DMS153 (cell line): ENCODE measurements around the gene LUC7L.
A peak's percentile ranks its signal among the peaks of the same experiment; 100 is the strongest.
"Not testable (repeated sequence)": the region's sequence is repeated elsewhere in the genome, so short reads cannot be mapped to it uniquely, and the experiment has no call there.

Source experiments
- DNase-seq: peaks from one replicate; lab custom pipeline; 2025; lab: John Stamatoyannopoulos, UW

Gene LUC7L, protein sequence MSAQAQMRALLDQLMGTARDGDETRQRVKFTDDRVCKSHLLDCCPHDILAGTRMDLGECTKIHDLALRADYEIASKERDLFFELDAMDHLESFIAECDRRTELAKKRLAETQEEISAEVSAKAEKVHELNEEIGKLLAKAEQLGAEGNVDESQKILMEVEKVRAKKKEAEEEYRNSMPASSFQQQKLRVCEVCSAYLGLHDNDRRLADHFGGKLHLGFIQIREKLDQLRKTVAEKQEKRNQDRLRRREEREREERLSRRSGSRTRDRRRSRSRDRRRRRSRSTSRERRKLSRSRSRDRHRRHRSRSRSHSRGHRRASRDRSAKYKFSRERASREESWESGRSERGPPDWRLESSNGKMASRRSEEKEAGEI

DNA sequence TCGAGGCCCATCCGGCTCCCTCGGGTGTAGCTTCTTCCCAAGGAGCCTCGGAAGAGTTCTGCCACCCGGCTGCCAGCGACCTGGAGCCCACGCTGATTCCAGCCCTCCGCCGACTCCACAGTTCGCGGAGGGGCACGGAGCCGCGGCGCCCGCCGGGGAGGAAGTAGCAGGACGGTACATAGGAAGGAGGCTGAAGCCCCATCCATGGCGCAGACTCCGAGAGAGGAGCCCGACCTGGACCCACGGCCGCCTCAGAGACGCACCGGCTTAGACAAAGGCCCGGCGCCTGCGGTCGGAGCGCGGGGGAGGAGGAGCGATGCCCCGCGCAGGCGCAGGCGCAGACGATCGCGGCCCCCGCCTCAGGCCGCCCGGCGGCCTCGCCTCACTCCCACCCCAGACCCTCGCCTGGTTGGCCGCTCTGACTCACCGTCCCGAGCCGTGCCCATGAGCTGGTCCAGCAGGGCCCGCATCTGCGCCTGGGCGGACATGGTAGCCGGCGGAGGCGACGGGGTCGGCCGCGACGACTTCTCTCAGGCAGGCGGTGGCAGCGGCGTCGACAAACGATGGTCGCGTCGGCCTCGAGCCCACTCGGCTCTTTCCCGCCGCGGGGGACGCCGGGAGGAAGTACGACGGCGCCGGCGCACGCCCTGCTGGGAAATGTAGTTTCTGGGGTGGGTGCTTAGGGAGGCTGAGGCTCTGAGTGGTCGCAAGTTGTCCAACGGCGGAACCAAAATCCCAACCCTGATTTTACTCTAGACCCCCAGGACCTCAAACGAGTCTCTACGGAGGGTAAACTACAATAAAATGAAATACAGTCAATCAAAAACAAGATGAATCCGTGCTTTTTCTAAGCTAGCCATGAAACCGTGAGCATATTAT, at the start of gene LUC7L:
LUC7L (minus strand) TSS at position 598 of the 879 bp plus-strand sequence; CDS start at position 488, 110 bp downstream.
- DNase-seq = peak; percentile 67

DNA sequence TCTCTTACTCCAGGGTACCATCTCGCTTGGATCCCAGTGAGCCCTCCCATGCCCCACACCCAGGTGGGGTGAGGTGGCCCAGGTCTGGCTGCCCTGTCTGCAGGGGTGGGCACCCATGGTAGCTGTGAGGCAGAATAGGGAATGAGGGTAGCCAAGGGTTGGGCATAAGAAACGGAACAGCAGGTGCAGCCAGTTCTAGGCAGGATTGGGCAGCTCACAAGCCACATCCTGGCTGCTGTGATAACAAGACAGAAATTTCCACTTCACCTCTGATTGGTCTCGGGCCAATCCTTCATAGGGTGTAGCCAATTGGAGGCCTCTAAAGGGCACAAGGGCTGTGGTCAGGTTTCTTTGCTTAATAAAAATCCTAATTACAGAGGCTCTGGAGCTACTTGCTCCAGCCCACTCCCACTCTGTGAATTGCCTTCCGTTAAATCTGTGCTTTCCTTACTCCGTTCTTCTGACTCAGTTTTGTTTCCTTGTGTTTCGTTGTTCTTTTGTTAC, 49.7 kb upstream of the LUC7L start:
- peak; percentile 72 for DNase-seq

DNA sequence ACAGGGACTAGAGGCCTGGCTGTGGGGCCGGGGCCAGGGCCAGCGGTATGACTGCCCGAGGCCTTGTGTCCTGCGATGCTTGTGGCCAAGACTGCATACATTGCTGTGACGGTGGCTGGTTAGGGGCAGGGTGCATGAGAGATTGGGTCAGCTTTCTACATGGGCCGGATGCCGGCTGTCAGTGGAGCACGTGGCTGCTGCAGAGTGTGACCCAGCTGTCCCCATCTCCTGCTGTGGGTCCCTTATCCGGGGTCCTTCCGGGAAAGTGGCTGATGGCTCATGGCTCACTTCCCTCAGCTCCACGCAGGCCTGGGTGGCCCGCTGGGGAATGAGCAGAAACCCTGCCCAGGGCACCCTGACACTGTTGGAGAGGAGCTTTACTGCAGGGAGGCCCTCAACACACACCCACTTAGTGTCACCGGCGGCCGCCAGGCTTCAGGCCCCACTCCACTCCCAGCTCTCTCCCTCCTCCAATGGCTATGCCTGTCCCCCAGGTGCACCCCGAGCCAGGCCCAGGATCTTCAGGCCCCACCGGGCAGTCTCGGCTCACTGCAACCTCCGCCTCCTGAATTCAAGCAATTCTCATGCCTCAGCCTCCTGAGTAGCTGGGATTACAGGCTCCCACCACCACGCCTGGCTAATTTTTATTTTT, 47.3 kb upstream of the LUC7L start:
- no peak for DNase-seq

DNA sequence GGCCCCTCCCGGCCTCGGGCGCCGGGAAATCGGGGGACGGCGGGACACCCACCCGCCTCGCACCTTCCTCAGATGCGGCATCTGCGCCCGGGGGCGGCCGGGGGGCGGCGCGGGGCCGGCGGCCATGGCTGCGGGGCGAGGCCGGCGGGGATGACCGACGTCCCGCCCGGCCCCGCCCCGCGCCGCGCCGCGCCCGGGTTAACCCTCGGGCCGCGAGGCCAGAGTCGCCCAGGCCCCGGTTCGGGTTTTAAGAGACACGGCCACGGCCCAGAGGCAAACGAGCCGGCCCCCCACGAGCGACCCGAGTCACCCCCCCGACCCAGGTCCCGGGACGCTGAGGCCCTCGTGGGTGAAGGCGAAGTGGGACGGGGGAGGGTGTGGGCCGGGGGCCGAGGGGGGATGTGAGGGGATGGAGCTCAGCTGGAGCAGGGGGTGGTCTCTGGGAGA, 46.6 kb upstream of the LUC7L start, which contains the start of gene RGS11:
RGS11 (minus strand) TSS at position 159 of the 447 bp plus-strand sequence; CDS start at position 126, 33 bp downstream.
- no peak for DNase-seq

DNA sequence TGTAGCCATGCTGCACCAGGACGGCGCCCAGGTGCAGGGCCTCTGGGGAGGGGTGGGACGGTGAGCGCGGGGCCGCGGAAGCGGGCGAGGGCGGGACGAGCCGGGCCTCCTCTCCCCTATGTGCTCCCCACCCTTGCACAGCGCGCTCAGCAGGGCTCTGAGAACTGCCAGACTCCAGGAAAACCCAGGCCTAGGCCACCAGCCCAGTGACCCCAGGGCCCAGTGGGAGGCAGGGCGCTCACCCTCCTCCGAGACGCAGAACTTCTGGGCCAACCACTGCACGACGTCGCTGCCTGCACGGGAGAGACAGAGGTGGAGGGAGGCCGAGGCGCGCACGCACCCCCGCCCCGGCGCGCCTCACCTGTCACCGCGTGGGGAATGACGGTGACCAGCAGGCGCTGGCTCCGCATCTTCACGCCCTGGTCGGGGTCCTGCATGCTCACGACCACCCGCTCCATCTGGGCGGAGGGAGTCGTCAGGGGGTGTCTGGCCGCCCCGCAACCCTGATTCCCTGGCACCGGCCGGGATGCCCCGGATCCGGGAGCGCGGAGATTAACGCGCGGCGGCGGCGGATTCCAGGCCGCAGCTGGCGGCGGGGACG, 45.9 kb upstream of the LUC7L start:
- DNase-seq = no peak

DNA sequence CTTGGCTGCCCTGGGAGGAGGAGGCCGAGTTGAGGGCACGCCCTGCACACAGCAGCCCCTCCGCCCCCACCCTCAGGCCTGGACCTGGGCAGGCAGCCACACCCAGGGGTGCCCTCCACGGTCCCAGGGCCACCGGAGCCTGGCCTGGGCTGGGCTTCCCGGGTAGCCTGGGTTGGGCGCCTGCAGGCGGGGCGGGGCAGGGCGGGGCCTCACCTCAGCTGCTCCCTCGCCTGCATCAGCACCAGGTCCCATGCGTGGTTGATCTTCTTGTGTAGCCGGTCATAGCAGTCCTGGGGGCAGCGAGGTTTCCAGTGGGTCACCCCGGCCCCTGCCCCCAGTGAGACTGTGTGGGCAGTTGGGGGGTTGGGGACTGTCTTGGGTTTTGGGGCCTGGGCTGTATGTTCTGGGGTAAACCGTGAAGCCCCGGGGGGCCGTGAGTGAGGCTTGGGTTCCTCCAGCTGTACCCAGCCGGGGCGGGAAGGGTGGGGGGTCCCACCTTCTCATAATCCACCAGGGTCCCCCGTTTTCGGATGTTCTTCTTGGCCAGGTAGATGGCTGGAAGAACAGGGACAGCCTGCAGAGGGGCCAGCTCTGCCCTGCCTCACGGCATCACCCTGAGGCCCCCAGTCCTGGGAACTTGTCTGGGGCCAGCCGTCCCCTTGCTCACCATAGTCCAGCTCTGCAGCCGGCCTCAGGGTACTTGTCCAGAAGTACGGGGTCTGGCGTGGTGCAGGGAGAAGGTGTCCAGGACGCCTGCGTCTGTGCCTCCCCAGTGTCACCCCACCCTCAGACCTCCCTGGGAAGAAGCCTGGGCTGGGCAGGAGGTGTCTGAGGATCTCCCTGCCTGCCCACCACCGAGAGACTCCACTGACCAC, 44.5 kb upstream of the LUC7L start:
- DNase-seq = no peak

DNA sequence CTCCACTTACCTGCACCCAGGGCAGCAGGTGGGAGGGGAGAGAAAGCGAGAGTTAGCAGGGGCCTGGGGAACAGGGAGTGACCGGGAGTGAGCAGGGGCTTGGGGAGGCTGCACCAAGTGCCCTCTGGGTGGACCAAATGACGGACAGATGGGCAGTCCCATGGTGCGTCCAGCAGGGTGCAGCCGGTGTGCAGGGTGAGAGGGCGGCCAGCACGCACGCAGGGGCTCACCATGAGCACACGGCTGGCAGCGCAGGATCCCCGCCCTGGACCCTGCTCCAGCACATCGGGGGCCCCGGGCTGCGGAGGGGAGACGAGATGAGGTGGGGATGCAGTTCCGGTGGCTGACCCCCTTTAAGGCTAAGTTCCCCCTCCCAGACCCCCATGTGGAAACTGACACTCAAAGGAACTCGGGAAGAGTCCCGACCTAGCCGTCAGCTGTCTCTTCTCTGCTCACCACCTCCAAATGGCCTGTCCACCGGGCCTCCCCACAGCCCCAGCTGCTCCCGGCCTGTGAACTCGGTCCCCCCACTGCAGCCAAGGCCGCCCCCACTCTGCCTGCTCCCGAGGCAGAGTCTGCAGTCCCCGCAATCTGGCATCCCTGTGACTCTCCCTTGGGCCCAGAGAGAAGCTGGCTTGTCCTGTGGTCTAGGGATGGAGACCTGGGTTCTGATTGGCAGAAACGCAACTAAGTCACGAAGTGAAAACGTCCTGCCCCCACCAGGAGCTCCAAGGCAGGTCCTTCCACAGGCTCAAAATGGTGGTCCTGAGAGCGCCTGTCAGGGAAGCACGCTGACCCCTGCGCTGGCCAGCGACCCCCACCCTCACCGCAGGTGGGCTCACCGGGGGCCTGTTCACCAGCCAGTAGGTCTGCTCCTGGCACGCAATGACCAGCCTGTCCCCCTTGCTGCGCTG, 43.6 kb upstream of the LUC7L start:
- DNase-seq = no peak

DNA sequence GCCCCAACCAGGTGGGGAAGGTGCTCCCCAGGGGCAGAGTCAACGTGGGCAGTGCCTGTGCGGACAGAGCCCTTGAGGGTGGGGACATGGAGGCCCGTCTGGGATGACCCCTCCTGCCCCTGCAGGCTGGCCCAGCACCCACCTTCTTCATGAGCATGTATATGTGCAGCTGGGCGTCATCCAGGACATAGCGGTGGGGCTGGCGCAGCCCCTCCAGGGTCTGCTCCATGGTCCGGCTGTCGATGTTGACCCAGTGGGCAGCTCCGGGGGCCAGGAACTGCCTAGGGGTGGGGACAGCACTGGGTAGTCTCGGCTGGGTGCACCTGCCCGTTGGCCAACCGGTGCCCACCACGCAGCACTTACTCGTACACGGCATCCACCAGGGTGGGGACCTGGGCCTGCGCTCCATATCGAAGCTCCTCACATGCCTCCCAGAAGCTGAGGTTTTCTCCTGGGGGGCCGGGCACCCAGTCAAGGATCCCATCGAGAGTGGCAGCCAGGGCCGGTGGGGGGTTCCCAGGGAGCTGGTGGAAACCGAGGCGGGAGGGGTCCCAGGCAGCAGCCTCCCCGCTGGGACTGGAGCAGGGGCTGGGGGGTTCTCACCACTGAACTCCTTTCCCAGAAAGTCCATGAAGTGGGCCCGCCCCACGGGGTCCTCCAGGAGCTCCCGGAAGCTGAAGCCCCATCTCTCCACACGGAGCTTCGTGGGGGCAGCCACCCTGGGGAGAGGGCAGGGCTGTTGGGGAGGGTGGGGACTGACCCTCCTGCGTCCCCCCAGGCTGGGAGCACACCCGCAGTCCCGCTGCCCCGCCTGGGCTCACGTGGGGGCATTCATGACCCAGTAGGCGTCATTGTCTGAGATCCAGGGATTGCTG, 41.4 kb upstream of the LUC7L start:
- DNase-seq = no peak

DNA sequence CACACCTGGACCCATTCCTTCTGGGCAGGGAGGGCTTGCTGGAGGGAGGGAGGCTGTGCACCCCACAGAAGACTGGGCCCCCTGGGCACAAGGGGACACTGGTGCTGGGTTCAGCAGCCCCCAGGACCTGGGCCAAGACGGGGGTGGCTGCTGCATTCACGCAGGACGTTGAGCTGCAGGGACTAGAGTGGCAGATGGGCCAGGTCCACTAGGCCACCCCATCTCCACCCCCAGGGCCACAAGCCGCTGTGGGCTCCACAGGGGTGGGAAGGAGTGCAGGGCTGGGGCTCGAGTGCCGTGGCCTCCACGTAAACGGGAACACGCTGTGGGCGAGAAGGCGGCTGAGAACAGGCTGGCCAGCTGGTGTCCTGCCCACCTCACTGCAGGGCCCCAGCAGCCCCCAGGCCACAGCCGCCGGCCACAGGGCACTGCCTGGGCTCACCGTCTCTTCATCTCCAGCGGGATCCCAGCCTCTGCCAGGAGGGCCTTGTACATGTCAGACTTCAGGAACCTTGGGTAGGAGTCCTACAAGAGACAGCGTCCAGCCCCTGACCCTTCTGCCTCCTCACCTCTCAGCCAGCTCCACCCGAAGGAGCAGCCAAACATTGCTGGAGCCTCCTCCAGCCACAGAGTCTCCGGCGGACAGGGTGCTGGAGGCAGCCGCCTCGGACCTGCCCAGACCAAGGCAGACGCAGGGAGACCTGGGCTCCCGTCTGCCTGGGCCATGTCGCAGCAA, 40.0 kb upstream of the LUC7L start:
- DNase-seq = no peak

DNA sequence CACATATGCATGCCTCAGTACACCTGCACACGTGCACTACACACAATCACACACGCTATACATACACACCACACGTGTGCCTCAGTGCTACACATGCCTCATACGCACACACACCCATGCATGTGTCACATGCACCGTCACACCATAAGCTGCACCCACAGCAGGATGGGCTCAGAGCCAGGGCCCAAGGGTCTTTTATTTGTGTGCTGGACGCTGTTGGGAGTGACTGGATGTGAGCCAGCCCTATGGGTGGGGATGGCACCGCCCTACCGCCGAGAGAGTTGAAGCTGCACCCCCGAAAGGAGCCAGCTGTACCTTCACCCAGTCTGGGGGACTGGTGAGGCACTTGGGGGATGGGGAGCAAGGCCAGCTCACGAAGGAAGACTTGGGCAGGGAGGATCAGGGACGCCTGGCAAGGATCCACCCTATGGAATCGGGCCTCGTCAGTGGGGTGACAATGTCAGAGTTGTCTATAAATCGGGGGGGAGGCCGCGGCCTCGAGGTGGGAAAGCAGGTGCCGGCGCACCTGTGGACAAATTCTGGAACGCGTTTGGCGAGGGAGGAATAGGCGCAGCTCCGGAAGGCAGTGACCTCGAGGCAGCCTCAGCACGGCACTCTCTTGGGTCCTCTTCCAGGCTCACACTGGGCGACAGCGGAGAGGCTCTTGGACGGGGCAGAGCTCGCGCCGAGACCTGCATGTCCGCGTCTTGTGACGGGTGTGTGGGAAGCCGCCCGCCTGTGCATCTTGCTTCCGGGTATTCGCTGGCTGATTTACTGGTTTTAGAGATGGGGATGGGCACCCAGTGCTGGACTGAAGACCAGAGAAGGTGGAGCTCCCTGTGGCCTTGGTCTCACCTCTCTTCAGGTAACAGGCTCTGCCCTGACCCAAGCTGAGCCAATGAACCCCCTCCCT, 39.1 kb upstream of the LUC7L start:
- peak; percentile 9 for DNase-seq

DNA sequence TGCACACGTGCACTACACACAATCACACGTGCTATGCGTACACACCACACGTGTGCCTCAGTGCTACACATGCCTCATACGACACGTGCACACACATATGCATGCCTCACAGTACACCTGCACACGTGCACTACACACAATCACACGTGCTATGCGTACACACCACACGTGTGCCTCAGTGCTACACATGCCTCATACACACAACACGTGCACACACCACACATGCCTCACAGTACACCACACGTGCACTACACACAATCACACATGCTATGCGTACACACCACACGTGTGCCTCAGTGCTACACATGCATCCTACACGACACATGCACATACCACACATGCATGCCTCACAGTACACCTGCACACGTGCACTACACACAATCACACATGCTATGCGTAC, 38.3 kb upstream of the LUC7L start:
- DNase-seq = not testable (repeated sequence)

DNA sequence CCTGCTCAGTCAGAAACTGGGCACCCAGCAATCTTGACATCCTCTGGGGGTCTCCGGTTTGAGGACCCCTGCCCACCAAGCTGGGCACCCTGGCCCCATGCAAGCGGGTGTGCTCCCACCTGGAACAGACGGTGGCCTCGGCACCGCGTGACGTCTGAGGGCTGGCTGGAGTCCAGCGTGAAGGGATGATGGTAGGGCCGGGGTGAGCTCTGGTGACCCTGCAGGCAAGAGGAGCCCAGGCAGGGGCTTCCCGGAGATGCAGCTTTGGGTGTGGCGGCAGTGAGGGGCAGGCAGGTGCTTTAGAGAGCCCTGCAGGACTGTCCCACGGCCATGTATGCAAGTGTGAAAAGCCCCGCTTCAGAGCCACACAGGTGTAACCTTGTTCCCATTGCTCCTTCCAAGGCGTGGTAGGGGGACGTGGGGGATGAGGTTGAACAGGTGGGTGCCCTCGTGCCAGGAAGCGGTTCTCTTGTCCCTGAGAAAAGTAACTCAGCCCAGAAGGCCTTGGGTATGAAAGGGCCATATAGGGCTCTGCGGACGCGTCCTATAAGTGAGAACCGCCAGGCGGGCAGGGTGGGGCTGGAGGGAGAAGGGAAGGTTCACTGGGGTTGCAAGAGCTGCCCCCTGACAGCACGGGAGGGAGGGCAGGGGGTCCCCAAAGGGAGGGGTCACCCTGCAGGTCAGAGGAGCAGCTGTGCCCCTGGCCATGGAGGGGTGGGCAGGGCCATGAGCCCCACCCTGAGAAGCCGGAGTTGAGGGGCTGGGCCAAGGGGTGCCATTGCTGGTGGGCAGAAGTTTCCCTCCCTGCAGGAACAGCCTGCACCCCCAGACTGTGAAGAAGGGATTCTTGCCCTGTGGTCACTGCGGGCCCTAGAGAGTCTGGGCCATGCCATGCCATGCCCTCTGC, 37.3 kb upstream of the LUC7L start:
- no peak for DNase-seq

DNA sequence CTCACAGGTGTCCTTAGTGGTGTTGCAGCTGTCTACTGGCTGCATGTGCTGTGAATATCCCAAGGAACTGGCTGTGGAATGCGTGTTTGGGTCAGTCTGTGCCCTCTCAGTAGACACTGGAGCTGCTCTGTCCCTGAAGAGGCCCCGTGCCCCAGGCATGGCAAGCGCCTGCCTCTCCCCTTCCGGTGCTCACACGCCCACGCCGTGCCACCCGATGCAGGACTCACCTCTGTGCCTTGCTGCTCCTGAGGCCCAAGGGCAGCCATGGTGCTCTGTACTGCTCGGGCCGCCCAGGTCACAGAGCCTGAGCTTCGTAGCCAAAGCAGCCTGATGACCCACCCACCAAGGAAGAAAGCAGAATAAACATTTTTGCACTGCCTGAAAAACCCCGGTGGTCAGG, 36.5 kb upstream of the LUC7L start:
- DNase-seq = no peak

DNA sequence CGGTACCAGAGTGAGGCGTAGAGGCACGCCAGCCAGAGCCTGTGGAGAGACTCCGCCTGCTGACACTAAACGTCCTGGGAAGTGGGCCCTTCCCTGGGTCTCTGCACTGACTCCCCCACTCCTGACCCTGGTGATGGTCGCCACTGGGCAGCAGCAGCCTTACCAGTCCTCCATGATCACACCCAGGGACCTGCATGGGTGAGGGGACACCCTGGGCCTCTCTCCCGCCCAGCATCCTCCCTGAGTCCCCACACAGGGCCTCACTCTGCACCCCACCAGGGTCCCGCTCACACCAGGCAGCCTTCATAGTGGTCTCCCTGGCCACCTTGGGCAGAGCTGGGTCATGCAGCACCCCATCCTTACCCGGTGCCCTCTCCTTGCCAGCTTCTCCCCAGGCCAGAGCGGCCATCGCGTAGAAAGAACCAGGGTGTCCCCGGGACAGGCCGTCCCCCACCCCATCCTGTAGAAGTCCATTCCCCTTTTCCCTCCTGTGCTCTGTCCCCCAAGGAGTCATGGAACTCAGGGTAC, 35.8 kb upstream of the LUC7L start:
- DNase-seq = no peak

DNA sequence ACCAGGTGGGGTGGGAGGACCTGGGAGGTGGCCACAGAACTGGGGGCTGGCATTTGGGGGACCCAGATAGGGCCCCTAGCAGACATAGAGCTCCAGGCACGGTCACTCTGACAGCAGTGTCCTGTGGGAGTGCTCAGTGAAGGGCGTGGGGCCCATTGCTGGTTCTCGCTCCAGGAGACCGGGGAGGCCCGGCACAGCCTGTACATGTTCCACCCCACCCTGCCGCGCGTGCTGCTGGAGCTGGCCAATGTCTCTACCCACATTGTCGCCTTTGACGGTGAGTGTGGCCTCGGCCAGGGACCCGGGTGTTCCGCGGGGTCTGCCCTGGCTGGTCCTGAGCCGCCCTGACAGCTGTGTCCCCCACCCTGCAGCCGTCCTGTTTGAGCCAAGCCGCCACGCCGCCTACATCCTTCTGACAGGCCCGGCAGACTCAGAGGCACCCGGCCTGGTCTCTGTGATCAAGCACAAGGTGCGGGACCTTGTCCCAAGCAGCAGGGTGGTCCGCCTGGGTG, 35.2 kb upstream of the LUC7L start:
- DNase-seq = no peak
